Measurements from ENCODE around the gene BBS2.

DNA sequence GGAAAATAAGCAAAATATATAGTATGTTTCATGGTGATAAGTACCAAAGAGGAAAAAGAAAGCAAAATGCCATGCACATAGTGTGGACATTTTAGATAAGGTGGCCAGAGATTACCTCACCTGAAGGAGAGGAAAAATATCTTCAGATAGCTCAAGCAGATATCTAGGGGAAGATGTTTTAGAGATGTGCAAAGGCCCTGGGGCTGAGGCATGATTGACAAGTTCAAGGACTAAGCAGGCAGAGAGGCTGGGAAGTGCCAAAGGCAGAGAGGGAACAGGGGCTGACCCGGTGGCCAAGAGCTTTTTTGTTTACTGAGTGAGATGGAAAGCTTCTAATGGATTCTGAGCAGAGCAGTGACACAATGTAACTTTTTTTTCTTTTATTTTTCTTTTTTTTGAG, 40.6 kb upstream of the BBS2 start:
- no peak for TF ChIP-seq GATA2 (IDR thresholded peaks at IDR 0.05; ENCODE audit: low read depth, low read length)
- no peak for TF ChIP-seq GATA3 (IDR thresholded peaks at IDR 0.05; ENCODE audit: low read depth, low read length)
